ELR (cell line): Measurements from ENCODE around the gene PTPRN2.
"Not testable (repeated sequence)": the region's sequence is repeated elsewhere in the genome, so short reads cannot be mapped to it uniquely, and the experiment has no call there.

Experiments used
- DNase-seq: peaks from one replicate; pipeline ENCODE4 v3.0.0-alpha.2; 2015; ENCODE audit warnings: low read depth

Gene PTPRN2

DNA sequence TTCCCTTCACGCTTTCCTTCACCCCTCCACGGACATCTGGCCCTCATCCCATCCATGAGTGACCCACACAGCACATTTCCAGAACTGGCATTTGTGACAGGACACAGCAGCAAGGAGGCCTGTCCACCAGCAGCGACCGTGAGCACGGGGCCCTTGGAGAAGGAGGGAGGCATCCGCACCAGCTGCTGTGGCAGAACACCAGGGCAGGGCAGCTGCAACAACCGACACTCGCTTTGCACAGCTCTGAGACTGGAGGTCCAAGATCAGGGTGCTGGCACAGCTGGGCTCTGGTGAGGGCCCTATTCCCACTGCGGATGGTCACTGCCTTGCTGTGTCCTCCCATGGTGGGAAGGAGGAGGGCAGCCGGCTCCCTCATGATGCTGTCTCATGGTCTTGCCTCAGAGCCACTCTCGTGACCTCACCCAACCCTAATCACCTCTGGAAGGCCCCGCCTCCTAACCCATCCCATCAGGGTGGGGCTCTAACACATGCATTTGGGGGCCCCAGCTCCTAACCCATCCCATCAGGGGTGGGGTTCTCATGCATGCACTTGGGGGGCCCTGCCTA lies 36.7 kb downstream of the PTPRN2 start:
- DNase-seq, result no peak

GRCh38 chr7:158550394-158550700 lies 37.3 kb downstream of the PTPRN2 start:
- no peak for DNase-seq

GRCh38 chr7:158549616-158550393 lies 37.8 kb downstream of the PTPRN2 start:
- no peak for DNase-seq

GRCh38 chr7:158549176-158549615 lies 38.4 kb downstream of the PTPRN2 start:
- DNase-seq, result no peak

GRCh38 chr7:158548726-158549125 lies 38.9 kb downstream of the PTPRN2 start:
- DNase-seq, result no peak

DNA sequence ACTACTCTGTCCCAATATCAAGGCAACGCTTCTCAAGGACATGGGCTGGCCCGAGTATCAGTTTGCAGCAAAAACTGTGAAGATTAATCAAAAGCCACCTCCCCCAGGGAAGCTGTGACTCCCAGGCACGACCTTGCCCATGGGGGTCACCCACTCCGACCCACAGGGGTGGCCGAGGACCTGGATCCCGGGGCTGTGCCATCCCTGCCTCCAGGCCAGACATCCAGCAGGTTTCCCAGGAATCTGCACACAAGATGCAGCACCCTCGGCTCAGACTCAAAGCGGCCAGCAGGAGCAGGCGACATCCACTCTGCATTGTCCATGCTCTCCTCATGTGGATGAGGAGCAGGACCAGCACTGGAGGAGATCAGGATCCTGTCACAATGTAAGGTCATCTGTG lies 39.8 kb downstream of the PTPRN2 start:
- DNase-seq, result no peak

GRCh38 chr7:158546626-158547025 lies 41.0 kb downstream of the PTPRN2 start:
- DNase-seq, result no peak

DNA sequence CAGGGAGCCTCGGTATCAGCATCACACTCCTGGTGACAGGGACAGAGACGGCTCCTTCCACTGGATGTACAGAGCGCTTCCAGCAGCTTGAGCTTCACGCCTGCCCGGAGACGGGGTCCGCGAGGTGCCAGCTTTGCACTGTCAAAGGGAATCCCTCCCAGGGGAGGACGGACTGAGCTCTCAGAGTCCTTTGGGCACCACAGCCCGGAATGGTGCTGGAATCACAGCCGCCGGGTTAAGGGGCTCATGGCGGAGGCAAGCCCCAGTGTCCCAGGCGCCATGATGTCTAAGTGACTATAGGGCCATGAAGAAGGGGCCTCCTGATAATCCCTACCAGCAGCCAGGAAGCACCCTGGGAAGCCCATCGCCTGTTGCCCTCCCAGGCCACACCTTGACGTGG lies 41.4 kb downstream of the PTPRN2 start:
- DNase-seq, result no peak

DNA sequence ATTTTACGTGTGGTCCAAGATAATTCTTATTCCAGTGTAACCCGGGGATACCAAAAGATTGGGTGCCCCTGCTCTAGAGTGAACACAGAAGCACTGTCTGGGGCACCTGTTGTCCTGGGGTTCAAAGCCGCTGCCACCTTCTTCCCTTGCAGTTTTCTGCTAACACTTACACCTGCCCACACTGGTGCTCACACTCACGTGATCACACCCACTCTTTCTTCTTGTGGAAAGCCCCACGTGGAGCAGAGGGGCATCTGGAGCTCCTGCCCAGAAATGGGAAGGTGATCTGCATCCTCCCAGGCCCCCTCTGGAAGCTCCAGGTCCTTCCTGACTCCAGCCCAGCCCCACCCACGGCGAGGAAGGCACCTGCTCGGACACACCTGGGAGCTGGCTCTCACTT lies 42.9 kb downstream of the PTPRN2 start:
- DNase-seq, result no peak

GRCh38 chr7:158543840-158544239 lies 43.8 kb downstream of the PTPRN2 start:
- DNase-seq, result no peak

DNA sequence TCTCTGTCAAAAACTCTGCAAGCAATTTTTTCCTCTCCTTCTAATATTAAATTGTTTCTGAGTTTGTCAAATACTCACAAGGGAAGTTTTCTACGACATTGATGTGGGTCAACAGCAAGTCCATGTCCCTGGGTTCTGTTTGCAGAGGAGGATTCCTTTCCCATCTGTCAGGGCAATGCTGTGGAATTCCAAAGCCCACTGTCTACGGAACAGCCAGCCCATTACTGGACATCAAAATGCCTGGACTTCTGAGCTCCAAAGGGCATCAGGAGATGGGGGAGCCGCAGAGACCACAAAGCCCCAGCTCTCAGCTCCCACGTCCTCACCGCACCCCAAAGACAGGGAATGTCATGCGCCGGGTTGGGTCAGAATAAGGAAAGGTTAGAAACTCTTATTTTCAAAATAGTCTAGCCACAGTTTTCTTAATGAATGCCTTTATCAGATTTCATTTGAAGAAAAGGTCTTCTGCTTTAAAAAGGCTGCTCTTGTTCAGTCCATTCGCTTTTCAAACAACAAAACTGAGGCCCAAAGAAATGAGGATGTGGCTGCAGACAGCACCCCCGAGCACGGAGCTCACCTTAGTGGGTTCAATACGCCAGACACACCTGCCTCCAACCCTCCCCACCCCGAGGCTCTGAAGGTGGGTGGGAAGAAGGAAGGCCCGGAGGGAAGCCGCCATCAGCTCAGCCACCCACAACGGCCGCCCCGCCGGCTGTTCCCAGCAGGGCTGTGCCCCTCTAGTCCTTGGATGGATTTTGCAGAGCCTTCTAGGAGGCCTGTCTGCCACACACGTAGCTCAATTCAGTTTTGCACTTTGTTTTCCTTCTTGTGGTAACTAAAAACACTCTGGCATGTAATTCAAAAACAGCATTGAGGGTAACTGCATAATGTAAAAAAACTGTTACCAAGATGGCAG lies 44.7 kb downstream of the PTPRN2 start:
- DNase-seq, result no peak

DNA sequence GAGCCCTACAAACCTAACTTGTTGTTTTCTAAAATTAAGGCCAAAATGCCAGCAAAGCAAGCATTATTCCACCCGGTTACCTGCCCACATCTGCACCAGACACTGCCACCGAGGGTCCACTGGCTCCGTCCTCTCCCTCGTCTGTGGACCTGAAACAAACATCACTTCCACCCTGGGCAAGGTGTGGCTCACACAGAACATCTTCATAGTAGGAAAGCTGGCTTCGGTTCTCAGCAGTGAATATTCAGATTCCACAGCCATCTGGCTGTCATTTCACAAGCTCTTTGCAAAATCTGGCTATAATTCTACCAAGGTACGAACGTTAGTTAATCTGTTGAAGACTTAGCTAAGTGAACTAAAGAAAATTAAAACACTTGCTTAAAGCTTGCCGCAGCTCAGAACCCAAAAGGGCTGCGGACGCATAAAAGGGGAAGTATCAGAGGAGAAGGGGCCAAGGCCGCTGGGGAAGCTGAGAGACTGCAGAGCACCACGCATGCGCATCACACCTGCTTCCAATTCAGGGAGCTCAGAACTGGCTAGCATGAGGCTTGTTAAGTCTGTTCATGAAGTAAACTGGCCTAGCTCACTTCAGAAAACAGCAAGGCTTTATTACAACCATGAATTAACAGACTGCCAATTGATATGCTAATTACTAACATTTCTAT lies 46.1 kb downstream of the PTPRN2 start:
- DNase-seq, result no peak

- DNase-seq, result no peak
Observed at GRCh38 chr7:158539711-158540146, 47.9 kb downstream of the PTPRN2 start.

DNA sequence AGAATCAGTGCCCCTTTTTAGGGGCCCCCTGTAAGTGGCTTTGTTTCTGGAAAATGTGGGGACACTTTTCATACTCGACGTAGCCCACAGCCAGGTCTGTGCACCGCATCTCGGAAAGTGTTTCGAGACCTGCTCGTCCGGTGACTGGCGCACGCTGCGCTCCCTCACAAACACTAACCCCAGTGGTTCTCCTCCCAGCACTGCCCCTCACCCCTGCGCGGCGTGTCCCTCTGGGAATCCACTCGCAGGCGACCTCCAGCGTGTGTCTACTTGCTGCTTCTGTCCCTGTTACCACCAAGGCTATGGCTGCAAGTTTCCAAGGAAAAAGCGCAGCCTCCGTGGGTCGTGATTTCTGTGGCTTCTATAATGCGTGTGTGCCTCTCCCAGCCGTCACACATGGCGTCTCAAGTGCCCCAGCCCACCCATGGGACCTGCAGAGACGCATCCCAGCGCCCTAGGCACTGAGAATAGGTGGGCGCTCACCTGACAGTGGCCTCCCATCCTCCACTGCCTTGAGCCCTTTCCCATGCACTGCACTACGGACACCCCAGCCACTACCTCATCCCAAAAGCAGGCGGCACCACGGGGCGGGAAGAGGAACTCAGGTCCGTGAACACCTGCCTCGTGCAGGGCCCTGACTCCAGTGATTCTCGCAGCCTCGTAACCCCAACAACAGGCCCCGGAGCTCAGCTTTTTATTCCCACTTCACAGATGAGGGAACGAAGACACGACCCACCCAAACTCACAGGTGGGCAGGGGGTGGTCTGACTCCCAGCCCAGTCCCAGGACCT lies 49.3 kb downstream of the PTPRN2 start:
- DNase-seq, result no peak

DNA sequence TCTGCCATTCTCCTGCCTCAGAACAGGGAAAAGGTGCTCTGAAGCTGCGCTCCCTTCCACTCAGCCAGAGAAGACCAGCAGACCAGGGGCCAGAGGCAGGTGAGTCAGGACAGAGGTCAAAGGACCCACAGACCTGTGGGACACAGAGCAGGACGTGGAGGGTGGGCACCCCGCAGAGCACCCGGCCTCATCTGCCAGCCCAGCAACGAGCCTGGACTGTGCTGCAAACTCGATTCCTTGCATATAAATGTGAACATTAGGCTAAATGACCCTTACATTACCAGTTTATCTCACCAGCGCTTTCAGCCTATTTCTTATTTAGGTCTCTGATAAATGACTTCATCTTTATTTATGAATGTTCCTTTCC lies 50.1 kb downstream of the PTPRN2 start:
- no peak for DNase-seq

- no peak for DNase-seq
Observed at GRCh38 chr7:158536871-158537515, 50.6 kb downstream of the PTPRN2 start.

- no peak for DNase-seq
Observed at GRCh38 chr7:158535079-158535478, 52.5 kb downstream of the PTPRN2 start.

- DNase-seq, result no peak
Observed at GRCh38 chr7:158534598-158534997, 53.0 kb downstream of the PTPRN2 start.

DNA sequence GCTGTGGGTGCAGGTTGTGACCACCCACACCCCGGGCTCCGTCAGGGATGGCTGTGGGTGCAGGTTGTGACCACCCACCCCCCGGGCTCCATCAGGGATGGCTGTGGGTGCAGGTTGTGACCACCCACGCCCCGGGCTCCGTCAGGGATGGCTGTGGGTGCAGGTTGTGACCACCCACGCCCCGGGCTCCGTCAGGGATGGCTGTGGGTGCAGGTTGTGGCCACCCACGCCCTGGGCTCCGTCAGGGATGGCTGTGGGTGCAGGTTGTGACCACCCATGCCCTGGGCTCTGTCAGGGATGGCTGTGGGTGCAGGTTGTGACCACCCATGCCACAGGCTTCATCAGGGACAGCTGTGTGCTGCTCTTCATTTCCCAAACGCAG lies 53.5 kb downstream of the PTPRN2 start:
- not testable (repeated sequence) for DNase-seq

GRCh38 chr7:158533386-158534133 lies 54.1 kb downstream of the PTPRN2 start:
- no peak for DNase-seq
